AG09309 (cell line): ENCODE results near the gene HIVEP3.

Experiments used
- DNase-seq: peaks from one replicate; pipeline ENCODE4 v3.0.0-alpha.2; 2010; ENCODE audit warnings: low read depth
- H3K4me3 ChIP-seq: 2 replicates; pipeline ENCODE4 v1.5.1; 2011; ENCODE audit warnings: mild to moderate bottlenecking, low read depth, low read length, moderate library complexity; ENCODE audit not compliant: control insufficient read depth
- CTCF ChIP-seq: IDR thresholded peaks from 2 replicates; pipeline ENCODE4 v1.5.1; 2011; ENCODE audit warnings: mild to moderate bottlenecking, low read depth, low read length, inconsistent platforms; ENCODE audit not compliant: insufficient read depth, control insufficient read depth; ENCODE audit errors: missing control alignments

HIVEP3 gene

GRCh38 chr1:41578712-41579335, 339.9 kb downstream of the HIVEP3 start:
- DNase-seq, result no peak
- TF ChIP-seq CTCF, result peak; percentile 42

GRCh38 chr1:41576620-41577019, 342.1 kb downstream of the HIVEP3 start:
- no peak for TF ChIP-seq CTCF
- DNase-seq, result peak; percentile 16
- H3K4me3 ChIP-seq, result no peak overlapping the region

More at GRCh38 chr1:41578712-41579335, 339.9 kb downstream of the HIVEP3 start:
- H3K4me3 ChIP-seq, result no peak overlapping the region

GRCh38 chr1:41576206-41576605, 342.5 kb downstream of the HIVEP3 start:
- no peak for DNase-seq
- H3K4me3 ChIP-seq, result no peak overlapping the region
- TF ChIP-seq CTCF, result no peak

GRCh38 chr1:41574842-41575241, 343.9 kb downstream of the HIVEP3 start:
- no peak for TF ChIP-seq CTCF
- no peak overlapping the region for H3K4me3 ChIP-seq
- no peak for DNase-seq

GRCh38 chr1:41573785-41574713, 344.7 kb downstream of the HIVEP3 start:
- peak; percentile 44 for DNase-seq
- H3K4me3 ChIP-seq, result no peak overlapping the region
- peak; percentile 97 for TF ChIP-seq CTCF

GRCh38 chr1:41573194-41573593, 345.5 kb downstream of the HIVEP3 start:
- H3K4me3 ChIP-seq, result no peak overlapping the region
- TF ChIP-seq CTCF, result no peak
- DNase-seq, result no peak
